Chondrocyte (in vitro differentiated cells): ENCODE measurements around the gene ALG2. TPM values are rescaled to one million over a fixed set of nuclear protein-coding genes. Genes with fewer than 3 reads are reported as not detected.

ENCODE experiments used
- DNase-seq: peaks from one replicate; pipeline ENCODE4 v3.0.0; 2021; ENCODE audit warnings: mixed read lengths, low spot score
- H3K27ac Mint-ChIP-seq: one replicate; pipeline ENCODE4 v1.8.0; 2021; ENCODE audit warnings: mild to moderate bottlenecking, moderate library complexity, mixed read lengths; ENCODE audit not compliant: unreplicated experiment
- H3K27me3 Mint-ChIP-seq: 2 replicates; pipeline ENCODE4 v1.8.0; 2021; ENCODE audit warnings: low read depth, mixed read lengths
- H3K36me3 Mint-ChIP-seq: 2 replicates; pipeline ENCODE4 v1.8.0; 2021; ENCODE audit warnings: low read depth, mixed read lengths
- H3K4me1 Mint-ChIP-seq: 2 replicates; pipeline ENCODE4 v1.8.0; 2021; ENCODE audit warnings: low read depth, mild to moderate bottlenecking, mixed read lengths
- H3K4me3 Mint-ChIP-seq: one replicate; pipeline ENCODE4 v1.8.0; 2021; ENCODE audit warnings: mild to moderate bottlenecking, moderate library complexity, mixed read lengths; ENCODE audit not compliant: unreplicated experiment
- H3K9me3 Mint-ChIP-seq: 2 replicates; pipeline ENCODE4 v1.8.0; 2021; ENCODE audit warnings: low read depth, mixed read lengths
- CTCF ChIP-seq: fragments of 200-600 bp; sonication (generic); IDR thresholded peaks from 2 replicates; pipeline ENCODE4 v1.5.0; 2021; ENCODE audit warnings: antibody characterized with exemption, mild to moderate bottlenecking, moderate library complexity
- total RNA-seq: library from RNA; stranded (reverse); gene quantifications from 3 replicates; pipeline ENCODE4 v1.2.1, GENCODE V29; 2021

Gene ALG2
- total RNA-seq, 1 donor from 2014 or later = 33.9 TPM

DNA sequence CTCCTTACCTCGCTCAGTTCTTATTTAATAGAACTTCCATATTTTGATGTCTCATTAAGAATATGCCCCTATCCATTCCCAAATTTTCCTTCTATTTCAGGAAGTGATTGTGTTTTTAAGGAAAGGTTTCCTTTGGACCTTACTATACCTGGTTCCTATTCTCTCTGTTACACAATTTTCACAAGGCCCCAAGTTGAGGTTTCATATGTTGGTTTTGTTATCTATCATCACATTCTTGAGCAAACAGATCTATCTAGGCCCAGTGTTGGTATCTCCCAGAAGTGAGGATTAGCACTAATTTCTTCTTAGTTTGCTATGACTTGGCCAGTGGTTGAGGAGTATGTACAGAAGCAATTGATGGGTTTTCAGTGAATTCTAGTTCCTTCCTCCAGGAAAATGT is 41.5 kb downstream of the ALG2 start:
- Mint-ChIP-seq H3K4me1 (peaks cover 6% of the 10 kb centered on the region), H3K36me3 (no peaks in the 10 kb centered on the region), H3K9me3 (no peaks in the 10 kb centered on the region), H3K27me3 (no peaks in the 10 kb centered on the region), H3K27ac (no peak overlapping the region), H3K4me3 (no peak overlapping the region)
- no peak for TF ChIP-seq CTCF
- no peak for DNase-seq

DNA sequence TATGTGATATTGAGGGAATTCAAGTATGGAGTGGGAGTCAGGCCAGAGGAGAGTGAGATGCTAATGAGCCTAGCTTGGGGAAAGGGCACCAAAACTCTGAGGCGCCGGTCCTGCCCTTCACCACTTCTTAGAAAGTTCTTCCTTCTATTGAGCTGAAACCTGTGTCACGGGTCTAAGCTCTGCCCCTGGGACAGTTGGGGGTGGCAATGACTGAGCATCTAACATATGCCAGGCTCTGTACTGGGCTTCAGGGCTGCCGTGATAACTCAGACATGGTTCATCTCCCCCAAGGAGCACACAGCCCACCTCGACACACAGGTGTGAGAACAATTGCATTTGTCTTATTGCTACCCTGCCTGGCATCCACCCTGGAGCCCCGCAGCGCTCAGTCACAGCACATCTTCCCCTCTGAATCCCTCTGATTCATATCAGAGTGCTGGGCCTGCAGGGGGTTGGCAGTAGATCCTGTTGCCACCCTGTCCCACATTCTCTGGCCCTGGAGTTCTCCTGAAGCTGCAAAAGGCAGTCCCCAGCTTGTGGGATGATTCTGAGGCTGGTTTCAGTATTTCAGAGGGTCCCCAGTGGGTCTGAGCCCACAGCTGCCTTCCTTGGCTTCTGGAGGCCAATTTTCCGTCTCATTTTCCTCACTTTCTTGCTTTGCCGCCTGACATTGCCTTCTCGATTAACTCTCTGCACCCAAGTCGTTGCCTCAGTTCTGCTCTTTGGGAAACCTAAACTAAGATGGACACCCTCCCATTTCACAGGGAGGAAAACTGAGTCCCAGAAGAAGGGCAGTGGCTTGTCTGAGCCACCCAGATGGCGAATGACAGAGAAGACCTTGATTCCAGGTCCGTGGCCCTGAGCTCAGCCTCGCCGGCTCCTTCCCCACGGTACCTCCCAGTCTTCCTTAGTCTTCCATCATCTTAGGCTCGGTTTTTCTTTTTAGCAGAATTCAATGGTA is 42.5 kb downstream of the ALG2 start:
- no peak overlapping the region for H3K4me3 Mint-ChIP-seq
- no peak for TF ChIP-seq CTCF
- no peak overlapping the region for H3K27ac Mint-ChIP-seq
- no peak for DNase-seq
- no peaks in the 10 kb centered on the region for H3K27me3 Mint-ChIP-seq
- H3K9me3 Mint-ChIP-seq = no peaks in the 10 kb centered on the region
- no peaks in the 10 kb centered on the region for H3K4me1 Mint-ChIP-seq
- H3K36me3 Mint-ChIP-seq = no peaks in the 10 kb centered on the region

GRCh38 chr9:99177576-99178366 is 44.0 kb downstream of the ALG2 start:
- no peaks in the 10 kb centered on the region for H3K9me3 Mint-ChIP-seq
- no peak for DNase-seq
- H3K4me1 Mint-ChIP-seq = no peaks in the 10 kb centered on the region
- H3K4me3 Mint-ChIP-seq = no peak overlapping the region
- no peak for TF ChIP-seq CTCF
- H3K27ac Mint-ChIP-seq = no peak overlapping the region
- no peaks in the 10 kb centered on the region for H3K27me3 Mint-ChIP-seq
- no peaks in the 10 kb centered on the region for H3K36me3 Mint-ChIP-seq

DNA sequence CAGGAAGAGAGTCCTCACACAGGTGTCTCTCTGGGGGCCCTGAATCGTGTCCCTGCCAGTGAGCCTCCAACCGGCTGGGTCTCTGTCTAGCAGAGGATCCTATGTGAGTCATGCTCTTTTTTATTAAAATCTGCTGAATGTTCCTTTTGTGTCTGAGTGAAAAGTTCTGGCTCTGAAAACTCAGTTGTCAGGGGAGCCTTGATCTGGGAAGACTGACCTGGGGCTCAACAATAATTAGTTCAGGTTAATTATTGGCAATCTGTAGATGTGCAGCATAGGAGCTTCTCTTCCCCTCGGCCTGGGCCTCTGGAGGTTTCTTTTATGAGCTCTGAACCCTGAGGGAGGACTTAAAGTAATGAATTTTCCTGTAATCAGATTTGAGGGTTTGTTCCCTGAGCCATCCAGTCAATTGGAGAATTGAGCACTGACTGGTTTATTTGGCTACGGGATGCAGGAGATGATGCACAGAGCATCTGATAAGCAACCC is 45.2 kb downstream of the ALG2 start:
- H3K27me3 Mint-ChIP-seq = peaks cover 5% of the 10 kb centered on the region
- no peak for TF ChIP-seq CTCF
- no peak overlapping the region for H3K4me3 Mint-ChIP-seq
- H3K27ac Mint-ChIP-seq = no peak overlapping the region
- H3K9me3 Mint-ChIP-seq = no peaks in the 10 kb centered on the region
- H3K36me3 Mint-ChIP-seq = no peaks in the 10 kb centered on the region
- DNase-seq = no peak
- H3K4me1 Mint-ChIP-seq = no peaks in the 10 kb centered on the region
